Measurements from ENCODE around the gene IGLL5.

DNA sequence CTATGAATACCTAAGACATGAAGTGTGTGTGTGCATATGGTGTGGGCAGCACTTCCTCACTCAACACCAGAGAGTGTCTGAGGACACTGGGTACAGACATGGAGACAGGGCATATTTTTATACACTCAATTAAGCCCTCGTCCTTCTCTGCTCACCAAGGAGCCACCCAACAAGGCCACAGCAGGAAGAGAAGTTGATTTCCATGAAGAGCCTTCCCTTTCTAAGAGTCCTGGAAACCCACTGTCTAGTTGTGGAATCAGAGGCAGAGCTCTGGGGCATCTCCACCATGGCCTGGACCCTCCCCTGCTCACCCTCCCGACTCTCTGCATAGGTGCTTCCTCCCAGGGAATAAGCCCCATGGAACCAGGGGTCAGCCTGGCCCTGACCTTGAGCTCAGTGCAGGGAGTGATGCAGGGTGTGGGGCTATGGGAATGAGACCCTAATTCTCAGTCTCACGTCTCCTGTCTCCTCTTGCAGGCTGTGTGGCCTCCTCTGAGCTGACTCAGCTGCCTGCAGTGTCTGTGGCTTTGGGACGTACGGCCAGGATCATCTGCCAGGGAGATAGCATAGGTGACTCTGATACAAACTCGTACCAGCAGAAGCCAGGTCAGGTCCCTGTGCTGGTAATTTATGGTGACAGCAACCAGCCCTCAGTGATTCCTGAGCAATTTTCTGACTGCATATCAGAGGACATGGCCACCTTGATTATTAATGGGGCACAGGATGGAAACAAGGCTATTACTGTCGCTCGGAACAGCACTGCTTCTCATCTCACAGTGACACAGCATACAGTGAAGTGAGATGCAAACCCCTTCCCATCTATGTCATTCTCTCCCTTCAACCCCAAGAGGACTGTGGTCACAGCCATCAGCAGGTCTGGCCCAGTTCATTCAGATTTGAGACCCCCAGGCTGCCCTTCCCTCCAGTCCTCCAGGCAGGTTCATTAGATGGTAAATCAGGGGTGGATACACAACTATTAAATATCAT, 14.6 kb upstream of the IGLL5 start:
- TF ChIP-seq, protein P1, sequence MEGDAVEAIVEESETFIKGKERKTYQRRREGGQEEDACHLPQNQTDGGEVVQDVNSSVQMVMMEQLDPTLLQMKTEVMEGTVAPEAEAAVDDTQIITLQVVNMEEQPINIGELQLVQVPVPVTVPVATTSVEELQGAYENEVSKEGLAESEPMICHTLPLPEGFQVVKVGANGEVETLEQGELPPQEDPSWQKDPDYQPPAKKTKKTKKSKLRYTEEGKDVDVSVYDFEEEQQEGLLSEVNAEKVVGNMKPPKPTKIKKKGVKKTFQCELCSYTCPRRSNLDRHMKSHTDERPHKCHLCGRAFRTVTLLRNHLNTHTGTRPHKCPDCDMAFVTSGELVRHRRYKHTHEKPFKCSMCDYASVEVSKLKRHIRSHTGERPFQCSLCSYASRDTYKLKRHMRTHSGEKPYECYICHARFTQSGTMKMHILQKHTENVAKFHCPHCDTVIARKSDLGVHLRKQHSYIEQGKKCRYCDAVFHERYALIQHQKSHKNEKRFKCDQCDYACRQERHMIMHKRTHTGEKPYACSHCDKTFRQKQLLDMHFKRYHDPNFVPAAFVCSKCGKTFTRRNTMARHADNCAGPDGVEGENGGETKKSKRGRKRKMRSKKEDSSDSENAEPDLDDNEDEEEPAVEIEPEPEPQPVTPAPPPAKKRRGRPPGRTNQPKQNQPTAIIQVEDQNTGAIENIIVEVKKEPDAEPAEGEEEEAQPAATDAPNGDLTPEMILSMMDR (IDR thresholded peaks at IDR 0.05): no peak
- no peak for TF ChIP-seq POLR2A (IDR thresholded peaks at IDR 0.05)

Data from heart left ventricle (tissue), 13 donors.